ENCODE data around the gene ECE1. TPM values are rescaled to one million over a fixed set of nuclear protein-coding genes. Genes with fewer than 3 reads are reported as not detected.

The ECE1 gene
- total and polyA plus RNA-seq, 10 of the 15 experiments (the other 5 are each of a cell fraction or from before 2014, with no cell fraction given): 0.97 to 81.0 (median 37.0) TPM

GRCh38 chr1:21189421-21189820, 100.8 kb downstream of the ECE1 start:
- no peak overlapping the region for H3K27ac ChIP-seq (ENCODE audit: control insufficient read depth, insufficient read depth)
- H2AFZ ChIP-seq (ENCODE audit: control insufficient read depth, low read depth, low read length): no peak overlapping the region
- no peak for ATAC-seq
- no peaks in the 10 kb centered on the region for H3K79me2 ChIP-seq (ENCODE audit: control insufficient read depth, insufficient read depth, low read length)
- intact Hi-C loops (cut with micrococcal nuclease; ENCODE audit: unreplicated experiment) (no loop called here), in situ Hi-C loops (cut with MboI) (loop anchor here (10.0 kb wide), 1 partner anchor 665 kb away; no protein-coding TSS in a partner anchor)
- H3K4me3 ChIP-seq: no peak overlapping the region
- DNase-seq (ENCODE audit: low read depth, low spot score): no peak
- no peaks in the 10 kb centered on the region for H3K27me3 ChIP-seq (replicated peaks in 1 of 2; ENCODE audit: control insufficient read depth in 2 of 2, insufficient read depth in 2 of 2, low read length in 1 of 2)
- no peak overlapping the region for H3K9ac ChIP-seq (ENCODE audit: control insufficient read depth, insufficient read depth, low read length)
- POLR2A ChIA-PET: interaction anchor here (0.6 kb wide), 1 partner anchor 52 kb away, joined by 3 read pairs; no protein-coding TSS in a partner anchor
- BruUV-seq (replicated peaks): no TSS peak
- WGBS (ENCODE audit: insufficient coverage, insufficient replicate concordance, low lambda C conversion rate, missing lambda C conversion rate): 31% methylated on average over 3 of the region's 3 CpGs
- H3K36me3 ChIP-seq (ENCODE audit: control insufficient read depth in 2 of 2, insufficient read depth in 2 of 2, low read length in 1 of 2): no peaks in the 10 kb centered on the region
- no peak overlapping the region for H3K4me2 ChIP-seq (ENCODE audit: control insufficient read depth, insufficient read depth)
- RAD21 ChIA-PET (ENCODE audit: unreplicated experiment): interaction anchor here (1.1 kb wide), 1 partner anchor 208 kb away, joined by 3 read pairs; no protein-coding TSS in a partner anchor
- SMC1A ChIA-PET (ENCODE audit: uncharacterized antibody, unreplicated experiment): interaction anchor here (0.7 to 3.1 kb wide), 3 partner anchors 12 to 225 kb away, joined by 3 to 11 read pairs (median 3); no protein-coding TSS in a partner anchor
- no peaks in the 10 kb centered on the region for H4K20me1 ChIP-seq (ENCODE audit: control insufficient read depth, insufficient read depth)
- peaks cover under 1% of the 10 kb centered on the region; the same call in 1 of the 2 replicates for H3K4me1 ChIP-seq (ENCODE audit: control insufficient read depth, insufficient read depth, low read length)
- CTCF ChIA-PET: interaction anchor here (0.8 to 9.9 kb wide), 3 partner anchors 12 to 494 kb away, joined by 3 to 120 read pairs (median 3); no protein-coding TSS in a partner anchor
- no peaks in the 10 kb centered on the region for H3K9me3 ChIP-seq (replicated peaks; ENCODE audit: control insufficient read depth, insufficient read depth, low read length)
- no peak for FAIRE-seq
- TF ChIP-seq ZBTB33 (IDR thresholded peaks at IDR 0.05): no peak
- no peak for TF ChIP-seq STAT1 (conservative IDR thresholded peaks at IDR 0.05)
- TF ChIP-seq ESRRA (IDR thresholded peaks at IDR 0.05; ENCODE audit: low read length): no peak
- TF ChIP-seq FOXM1 (IDR thresholded peaks at IDR 0.05; ENCODE audit: low read depth, low read length): no peak
- TF ChIP-seq BACH1 (IDR thresholded peaks at IDR 0.05; ENCODE audit: borderline replicate concordance): no peak
- no peak for TF ChIP-seq CREB1 (IDR thresholded peaks at IDR 0.05; ENCODE audit: low read depth)
- no peak for TF ChIP-seq MYB (IDR thresholded peaks at IDR 0.05; ENCODE audit: borderline replicate concordance, low read depth, low read length)
- TF ChIP-seq RCOR1 (conservative IDR thresholded peaks at IDR 0.05; ENCODE audit: low read depth, low read length): no peak
- no peak for TF ChIP-seq IRF3 (IDR thresholded peaks at IDR 0.05)
- no peak for TF ChIP-seq PRDM15 (CRISPR knock-in tag; IDR thresholded peaks at IDR 0.05)
- TF ChIP-seq YBX1 (IDR thresholded peaks at IDR 0.05): no peak
- TF ChIP-seq NFYB (IDR thresholded peaks at IDR 0.05; ENCODE audit: insufficient read depth, low read depth, low read length): no peak
- no peak for TF ChIP-seq ZBTB11 (CRISPR knock-in tag; IDR thresholded peaks at IDR 0.05)
- no peak for TF ChIP-seq RAD21 (IDR thresholded peaks at IDR 0.05; ENCODE audit: insufficient read depth, low read depth, low read length)

Data from GM12878 (cell line).